NCI-H2196 treated with DMSO at 0.1 percent for 48 hours (cell line): ENCODE measurements around the gene TMA7B.

Experiments
- DNase-seq: peaks from one replicate; lab custom pipeline; 2025; ENCODE audit not compliant: unreplicated experiment; lab: John Stamatoyannopoulos, UW

The TMA7B gene

DNA sequence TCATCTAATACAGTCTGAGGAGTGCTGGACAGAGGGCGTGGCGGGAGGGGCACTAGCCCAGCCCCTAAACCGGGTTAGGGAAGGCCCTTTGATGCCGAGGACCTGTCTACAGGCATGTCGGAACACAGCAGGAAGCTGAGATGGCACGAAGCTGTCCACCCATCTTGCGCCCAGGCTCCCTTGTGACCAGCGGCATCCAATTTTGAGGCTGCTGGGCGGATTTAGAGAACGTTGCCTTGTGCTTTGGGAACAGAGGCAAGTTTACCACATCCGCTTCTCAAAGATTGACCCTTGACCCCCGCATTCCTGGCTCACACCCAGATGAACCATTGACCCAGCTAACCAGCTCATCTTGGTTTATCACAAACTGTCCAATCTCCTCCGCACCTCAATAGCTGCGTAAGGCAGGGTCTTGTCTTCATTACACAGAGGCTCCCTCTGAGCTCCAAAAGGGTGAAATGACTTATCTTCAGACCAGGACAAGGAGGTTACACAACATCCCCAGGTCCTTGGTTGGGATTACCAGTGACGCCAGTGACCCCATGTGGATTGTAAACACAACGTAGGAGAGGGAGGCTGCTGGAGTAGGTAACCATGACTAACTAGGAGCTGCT lies 39.1 kb downstream of the TMA7B start:
- no peak for DNase-seq

DNA sequence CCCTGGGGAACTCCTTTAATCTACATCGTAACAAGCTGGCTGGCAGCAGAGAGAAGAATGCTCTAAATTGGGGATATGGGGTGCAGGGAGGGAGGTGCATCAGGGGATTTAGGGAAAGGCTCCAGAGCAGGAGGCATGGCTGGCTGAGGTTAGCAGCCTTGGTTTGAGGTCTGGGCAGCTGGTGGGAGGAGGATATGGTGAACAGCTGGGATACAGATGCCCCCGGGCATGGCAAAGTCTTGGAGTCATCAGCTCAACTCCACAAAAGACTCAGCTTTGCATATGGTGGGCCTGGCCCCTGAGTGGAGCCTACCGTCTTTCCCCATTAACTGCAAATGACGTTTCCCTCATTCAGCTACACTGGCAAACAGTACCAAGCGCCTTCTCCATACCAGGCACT lies 40.0 kb downstream of the TMA7B start:
- no peak for DNase-seq

DNA sequence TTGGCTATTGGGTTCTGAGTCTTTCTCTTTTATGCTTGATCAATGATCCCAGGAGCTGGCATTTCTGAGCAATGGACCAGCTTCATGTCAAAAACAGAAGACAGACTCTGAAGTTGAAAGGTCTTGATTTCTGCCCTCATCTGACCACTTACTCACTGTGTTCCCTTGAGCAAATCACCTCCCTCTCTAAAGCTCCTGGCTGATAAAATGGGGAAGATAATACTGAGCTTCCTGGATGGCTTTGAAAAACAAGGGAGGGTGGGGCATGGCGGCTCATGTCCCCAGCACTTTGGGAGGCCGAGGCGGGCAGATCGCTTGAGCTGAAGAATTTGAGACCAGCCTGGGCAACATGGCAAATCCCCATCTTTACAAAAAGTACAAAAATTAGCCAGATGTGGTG lies 40.9 kb downstream of the TMA7B start:
- DNase-seq: no peak

DNA sequence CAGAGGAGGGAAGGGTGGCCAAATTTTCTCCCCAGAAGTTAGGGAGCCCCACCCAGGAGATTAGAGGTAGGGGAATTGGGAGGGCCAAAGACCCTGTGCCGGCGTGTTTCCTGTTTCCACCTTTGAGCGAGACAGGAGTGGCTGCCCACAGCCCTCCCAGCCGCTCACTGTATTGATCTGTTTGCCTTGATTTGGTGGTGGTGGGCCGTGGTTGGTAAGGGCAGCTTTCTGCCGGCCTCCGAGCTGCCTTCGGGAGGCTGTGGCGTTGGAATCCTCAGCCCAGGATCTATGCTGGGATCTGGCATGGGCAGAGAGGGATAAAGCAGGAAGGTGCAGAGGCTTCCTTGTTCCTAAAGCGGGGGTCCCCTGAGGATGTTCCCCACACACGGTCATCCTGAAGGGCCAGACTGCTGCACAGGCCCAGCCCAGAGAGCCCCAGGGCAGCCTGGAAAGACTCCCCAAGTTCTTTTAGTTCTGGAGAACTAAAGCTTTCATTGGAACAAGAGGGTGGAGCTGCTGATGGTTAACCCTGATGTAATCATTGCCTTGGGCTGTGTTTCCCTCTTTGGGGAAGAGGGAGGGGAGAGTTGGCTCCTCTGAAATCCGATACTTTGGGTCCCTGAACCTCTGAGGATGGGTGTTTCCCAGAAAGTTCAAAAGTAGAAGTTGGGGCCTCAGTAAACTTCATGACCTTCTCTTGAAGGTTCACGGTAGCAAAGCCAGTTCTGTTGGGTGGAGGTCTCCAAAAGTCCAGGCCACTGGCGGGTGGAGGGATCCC lies 41.8 kb downstream of the TMA7B start:
- no peak for DNase-seq

DNA sequence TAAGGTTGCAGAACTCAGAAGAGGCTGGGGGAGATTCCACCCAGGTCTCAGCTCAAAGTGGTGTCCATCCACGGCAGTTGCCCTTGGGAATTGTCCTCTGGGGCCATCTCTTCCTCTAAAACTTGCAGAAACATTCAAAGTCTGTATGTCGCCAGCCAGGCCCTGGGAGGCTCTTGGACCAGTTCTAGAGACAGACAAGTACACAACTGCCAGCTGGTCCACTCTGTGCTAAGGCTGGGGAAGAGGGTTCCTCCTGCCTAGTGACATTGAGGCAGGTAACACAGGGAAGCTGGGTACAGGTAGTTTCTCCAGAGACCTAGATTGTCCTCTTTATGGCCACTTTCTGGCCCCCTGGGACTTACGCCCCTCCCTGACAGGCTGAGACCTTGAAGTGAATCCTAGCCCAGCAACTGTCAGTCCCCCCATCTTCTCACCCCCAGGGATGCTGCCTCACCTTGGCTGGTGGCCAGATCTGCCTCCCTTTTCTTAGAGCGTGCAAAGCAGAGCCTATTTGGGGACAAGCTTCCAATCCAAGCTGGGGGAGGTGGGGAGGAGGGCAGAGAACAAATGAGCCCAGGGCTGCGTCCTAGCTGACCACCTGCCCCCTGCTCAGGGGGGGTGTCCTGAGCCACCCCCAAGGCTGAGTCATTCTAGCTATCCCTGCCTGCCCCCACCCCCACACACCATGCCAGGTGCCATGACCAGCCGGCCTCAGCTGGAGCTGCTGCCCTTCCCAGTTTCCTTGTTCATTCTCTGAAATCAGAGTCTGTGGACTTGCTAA lies 42.9 kb downstream of the TMA7B start:
- peak; percentile 34 for DNase-seq

DNA sequence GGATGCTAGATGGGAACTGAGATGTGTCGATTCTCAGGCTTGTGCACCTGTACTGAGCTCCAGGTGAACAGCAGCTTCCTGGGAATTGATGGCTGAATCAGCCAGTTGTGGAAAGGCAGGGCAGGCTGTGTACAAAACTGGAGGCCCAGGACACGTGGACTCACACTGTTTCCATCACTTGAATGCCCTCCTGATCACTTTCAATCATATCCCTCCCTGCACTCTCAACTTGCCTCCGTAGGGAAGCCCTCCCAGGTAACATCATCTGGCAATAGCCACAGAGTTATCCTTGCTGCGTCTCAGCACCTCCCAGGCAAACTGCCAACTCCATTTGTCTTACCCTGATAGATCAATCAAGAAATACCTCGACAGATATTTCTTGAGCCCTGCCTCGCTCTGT lies 44.6 kb downstream of the TMA7B start:
- DNase-seq: no peak

DNA sequence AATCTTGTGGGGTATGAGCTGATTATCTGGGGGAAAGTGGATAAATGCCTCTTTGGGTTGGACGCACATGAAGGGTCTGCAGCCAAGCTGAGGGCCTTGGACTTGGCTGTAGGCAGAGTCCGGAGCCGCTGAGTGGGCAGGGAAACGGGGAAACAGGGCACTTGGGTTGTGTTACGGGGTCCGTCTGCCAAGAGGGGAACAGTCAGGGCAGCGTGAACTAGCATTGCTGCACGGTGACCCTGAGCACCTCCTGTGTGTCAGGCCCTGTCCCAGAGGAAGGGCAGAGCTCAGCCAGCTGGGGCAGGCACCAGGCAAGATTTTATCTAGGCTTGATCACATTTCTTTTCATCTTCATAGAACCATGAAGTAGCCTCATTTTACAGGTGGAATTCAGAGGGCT lies 46.4 kb downstream of the TMA7B start:
- no peak for DNase-seq

DNA sequence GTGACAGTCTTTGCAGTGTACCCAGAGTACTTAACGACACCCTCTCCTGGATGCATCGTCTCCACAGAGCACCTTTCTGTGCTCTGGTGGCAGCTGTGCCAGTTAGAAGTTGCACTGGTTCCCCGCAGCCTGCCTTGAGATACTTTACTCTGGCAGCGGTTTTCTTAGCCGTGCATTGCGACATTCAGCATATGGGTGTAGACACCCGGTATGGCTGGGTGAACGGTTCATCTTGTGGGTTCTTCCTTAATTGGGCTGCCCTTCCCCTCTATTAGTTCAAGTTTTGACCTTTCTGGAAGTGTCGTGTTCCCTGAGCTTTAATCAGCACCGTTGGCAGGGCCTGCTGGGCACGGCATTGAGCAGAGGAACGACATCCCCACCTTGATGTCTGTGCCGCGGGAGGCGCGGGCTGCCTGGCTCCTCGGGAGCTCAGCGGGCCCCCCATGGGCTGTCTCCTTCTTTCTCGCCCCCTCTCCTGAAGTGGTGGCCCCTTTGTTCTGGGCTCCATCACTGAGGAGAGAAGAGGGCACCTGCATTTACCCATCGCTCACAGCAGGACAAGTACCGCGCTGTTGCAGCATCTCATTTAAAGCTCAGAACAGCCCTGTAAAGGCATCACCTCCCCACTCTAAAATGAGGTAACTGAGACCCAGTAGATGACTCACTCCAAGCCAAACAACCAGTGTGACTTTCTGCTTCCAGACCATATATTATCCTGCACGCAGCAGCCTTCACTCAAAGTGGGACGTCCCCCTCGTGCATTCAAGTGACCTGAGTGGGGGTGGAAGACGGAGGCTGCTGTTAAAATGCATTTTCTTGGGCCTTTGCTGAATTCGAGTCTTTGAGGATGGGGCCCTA lies 47.9 kb downstream of the TMA7B start:
- no peak for DNase-seq

DNA sequence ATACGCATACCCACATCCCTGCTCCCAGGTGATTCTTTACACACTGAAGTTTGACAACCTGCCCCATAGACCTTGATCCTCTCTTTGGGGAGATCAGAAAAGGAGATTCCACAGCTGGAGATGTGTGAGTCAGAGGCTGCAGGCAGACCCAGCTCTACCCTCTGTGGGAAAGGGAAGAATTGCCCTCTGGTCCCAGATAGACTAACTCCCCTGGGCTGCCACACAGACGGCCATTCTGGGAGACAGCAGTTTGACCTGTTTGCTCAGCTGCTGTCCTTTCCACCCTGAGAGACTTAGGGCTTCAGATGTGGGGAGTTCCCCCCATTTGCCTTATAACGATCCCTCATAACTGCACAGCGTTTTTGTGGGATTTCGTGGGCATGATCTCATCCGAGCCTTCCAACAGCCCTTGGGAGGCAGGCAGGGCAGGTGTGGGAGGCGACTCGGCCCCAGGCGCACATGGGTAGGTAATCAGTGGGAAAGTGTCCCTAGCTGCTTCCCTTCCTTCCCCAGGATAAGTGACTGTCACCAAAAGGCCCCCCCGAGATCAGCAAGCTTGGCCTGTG lies 48.6 kb downstream of the TMA7B start:
- no peak for DNase-seq

DNA sequence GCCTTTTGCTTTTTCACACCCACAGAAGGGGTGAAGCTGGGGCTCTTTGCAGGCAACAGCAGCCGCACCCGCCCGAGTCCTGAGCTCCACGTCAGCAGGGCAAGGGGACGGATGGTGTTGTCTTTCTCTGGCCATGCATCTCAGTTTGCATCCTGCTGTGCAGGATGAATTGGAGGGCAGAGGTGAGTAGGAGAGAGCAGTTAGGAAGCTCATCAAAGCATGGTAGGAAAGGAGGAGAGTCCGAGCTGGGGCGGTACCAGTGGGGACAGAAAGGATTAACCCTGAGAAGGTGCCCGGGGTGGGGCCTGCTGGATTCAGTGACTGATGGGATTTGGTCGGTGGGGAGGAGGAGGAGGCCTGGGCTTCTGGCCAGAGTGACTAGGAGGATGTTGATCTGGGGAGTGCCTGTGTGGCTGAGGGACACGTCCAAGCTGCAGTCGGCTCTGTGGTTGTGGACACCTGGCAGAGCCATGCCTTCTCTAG lies 49.1 kb downstream of the TMA7B start:
- peak; percentile 95 for DNase-seq

DNA sequence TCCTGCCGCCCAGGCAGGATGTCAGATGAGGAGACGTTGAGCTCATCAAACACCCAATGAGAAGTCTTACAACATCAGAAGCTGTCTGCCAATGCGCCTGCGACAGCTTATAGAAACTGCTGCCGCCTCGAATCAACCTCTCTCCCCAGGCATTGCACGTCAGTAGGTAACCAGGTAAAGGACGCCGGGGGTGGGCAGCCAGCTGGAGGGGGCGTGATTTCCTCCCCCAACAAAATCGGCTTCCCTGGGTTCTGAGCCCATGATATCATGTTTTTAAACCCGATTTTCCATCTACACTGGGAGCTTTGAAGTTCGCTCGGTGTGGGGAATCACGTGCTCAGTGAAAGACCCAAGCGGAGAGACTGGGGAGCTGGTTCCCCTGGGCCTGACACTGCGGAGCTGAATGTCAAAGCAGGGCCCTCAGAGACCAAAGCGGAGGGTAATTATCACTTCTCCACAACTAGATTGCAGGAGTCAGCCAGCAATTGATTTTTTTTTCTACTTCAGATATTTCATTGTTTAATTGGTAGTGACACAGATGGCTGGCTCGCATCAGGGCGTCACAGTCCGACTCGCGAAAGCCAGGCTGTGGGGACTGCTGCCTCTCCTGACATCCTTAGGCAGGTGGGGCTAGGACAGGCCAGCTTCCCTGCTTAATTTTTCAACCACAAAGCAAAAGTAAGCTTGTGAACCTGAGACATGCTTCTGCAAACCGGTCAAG lies 49.9 kb downstream of the TMA7B start:
- peak; percentile 72 for DNase-seq

DNA sequence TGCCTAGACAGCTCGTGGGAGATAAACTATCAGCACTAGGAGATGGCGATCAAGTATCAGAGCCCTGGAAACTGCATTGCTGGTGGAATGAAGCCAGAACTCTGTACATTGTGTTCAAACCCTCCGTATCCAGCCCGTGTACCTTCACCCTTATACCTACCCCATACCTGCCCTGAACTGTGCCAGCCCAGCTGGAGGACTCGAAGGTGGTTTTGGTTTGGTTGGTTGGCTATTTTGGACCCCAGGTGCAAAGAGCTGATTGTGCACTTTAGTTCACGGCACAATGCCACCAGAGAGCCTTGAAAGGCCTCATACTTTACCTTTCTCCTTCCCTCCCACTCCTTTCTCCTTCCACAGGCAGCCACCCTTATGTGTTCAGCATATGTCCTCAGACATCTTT lies 50.5 kb downstream of the TMA7B start:
- DNase-seq: no peak
